Ovary (tissue), 3 donors: ENCODE data around the gene SPATA33.

Experiments
- POLR2A ChIP-seq: fragments of 450-650 bp; IDR thresholded peaks from one replicate; pipeline ENCODE4 v1.6.1; 2017; ENCODE audit warnings: antibody characterized with exemption, mild to moderate bottlenecking, moderate library complexity
- TF ChIP-seq, protein P1 (sequence below), 3 donors: fragments of 450-650 bp in 2 of 3; fragments of 200-600 bp in 1 of 3; IDR thresholded peaks; one replicate each; pipeline versions ENCODE4 v1.5.1 to v1.8.0; 2016 to 2022; ENCODE audit warnings: antibody characterized with exemption in 3 of 3, mild to moderate bottlenecking in 1 of 3
- donor health status: DM: no; HTN: no; CAD: no.

DNA sequence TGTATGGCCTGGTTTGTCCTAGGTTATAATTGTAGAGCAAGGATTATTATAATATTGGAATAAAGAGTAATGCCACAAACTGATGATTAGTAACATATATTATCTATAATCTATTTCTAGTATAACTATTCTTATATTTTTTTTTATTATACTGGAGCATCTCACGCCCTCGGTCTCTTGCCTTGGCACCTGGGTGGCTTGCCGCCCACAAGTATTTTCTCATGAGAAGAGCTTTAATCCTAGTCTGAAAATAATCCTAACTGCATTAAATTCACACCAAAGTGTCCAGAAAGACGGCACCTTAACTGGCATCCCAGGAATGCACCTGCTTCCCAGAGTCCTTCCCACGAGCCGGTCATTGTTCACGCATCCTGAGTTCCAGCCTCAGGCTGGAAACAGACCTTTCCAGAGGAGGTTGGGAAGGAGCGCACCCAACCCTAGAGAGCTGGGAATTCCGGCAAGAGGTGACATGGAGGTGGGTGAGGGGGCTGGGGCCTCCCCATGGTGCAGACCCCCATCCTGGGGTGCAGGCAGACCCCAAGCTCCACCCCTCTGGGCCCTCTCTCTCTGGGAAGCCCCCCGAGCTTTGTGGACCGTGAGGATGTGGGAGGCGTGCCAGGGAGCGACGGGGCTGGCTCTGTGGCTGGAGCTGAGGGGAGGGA, 16.0 kb upstream of the SPATA33 start:
- TF ChIP-seq, protein P1, sequence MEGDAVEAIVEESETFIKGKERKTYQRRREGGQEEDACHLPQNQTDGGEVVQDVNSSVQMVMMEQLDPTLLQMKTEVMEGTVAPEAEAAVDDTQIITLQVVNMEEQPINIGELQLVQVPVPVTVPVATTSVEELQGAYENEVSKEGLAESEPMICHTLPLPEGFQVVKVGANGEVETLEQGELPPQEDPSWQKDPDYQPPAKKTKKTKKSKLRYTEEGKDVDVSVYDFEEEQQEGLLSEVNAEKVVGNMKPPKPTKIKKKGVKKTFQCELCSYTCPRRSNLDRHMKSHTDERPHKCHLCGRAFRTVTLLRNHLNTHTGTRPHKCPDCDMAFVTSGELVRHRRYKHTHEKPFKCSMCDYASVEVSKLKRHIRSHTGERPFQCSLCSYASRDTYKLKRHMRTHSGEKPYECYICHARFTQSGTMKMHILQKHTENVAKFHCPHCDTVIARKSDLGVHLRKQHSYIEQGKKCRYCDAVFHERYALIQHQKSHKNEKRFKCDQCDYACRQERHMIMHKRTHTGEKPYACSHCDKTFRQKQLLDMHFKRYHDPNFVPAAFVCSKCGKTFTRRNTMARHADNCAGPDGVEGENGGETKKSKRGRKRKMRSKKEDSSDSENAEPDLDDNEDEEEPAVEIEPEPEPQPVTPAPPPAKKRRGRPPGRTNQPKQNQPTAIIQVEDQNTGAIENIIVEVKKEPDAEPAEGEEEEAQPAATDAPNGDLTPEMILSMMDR (IDR thresholded peaks at IDR 0.05), result no peak
- no peak for TF ChIP-seq POLR2A
